Central memory CD8-positive, alpha-beta T cell (primary cell): Measurements from ENCODE around the gene ATXN1L.
"Not testable (repeated sequence)": the region's sequence is repeated elsewhere in the genome, so short reads cannot be mapped to it uniquely, and the experiment has no call there.

Experiments
- ATAC-seq: fragments of 150-1000 bp; cut with Tn5 transposase; replicated peaks from 2 replicates; pipeline ENCODE4 v1.10.0; 2022; ENCODE audit warnings: mild to moderate bottlenecking, moderate FRiP score, moderate number of reproducible peaks; ENCODE audit not compliant: poor library complexity, severe bottlenecking; ENCODE audit errors: extremely low read depth
- DNase-seq, 2 donors: peaks; one replicate each; pipeline ENCODE4 v3.0.0; 2021; ENCODE audit warnings: low spot score in 2 of 2
- H3K27ac Mint-ChIP-seq: one replicate; pipeline ENCODE4 v1.8.0; 2022; ENCODE audit warnings: low read depth, mild to moderate bottlenecking, moderate library complexity, mixed read lengths
- H3K27me3 Mint-ChIP-seq: one replicate; pipeline ENCODE4 v1.8.0; 2022; ENCODE audit warnings: mixed read lengths
- H3K36me3 Mint-ChIP-seq: one replicate; pipeline ENCODE4 v1.8.0; 2022; ENCODE audit warnings: mild to moderate bottlenecking, moderate library complexity, mixed read lengths; ENCODE audit not compliant: insufficient read depth
- H3K4me1 Mint-ChIP-seq: one replicate; pipeline ENCODE4 v1.8.0; 2022; ENCODE audit warnings: mixed read lengths
- H3K4me3 Mint-ChIP-seq: one replicate; pipeline ENCODE4 v1.8.0; 2022; ENCODE audit warnings: mild to moderate bottlenecking, moderate library complexity, mixed read lengths
- H3K9me3 Mint-ChIP-seq: one replicate; pipeline ENCODE4 v1.8.0; 2022; ENCODE audit warnings: mixed read lengths

The ATXN1L gene, protein sequence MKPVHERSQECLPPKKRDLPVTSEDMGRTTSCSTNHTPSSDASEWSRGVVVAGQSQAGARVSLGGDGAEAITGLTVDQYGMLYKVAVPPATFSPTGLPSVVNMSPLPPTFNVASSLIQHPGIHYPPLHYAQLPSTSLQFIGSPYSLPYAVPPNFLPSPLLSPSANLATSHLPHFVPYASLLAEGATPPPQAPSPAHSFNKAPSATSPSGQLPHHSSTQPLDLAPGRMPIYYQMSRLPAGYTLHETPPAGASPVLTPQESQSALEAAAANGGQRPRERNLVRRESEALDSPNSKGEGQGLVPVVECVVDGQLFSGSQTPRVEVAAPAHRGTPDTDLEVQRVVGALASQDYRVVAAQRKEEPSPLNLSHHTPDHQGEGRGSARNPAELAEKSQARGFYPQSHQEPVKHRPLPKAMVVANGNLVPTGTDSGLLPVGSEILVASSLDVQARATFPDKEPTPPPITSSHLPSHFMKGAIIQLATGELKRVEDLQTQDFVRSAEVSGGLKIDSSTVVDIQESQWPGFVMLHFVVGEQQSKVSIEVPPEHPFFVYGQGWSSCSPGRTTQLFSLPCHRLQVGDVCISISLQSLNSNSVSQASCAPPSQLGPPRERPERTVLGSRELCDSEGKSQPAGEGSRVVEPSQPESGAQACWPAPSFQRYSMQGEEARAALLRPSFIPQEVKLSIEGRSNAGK

DNA sequence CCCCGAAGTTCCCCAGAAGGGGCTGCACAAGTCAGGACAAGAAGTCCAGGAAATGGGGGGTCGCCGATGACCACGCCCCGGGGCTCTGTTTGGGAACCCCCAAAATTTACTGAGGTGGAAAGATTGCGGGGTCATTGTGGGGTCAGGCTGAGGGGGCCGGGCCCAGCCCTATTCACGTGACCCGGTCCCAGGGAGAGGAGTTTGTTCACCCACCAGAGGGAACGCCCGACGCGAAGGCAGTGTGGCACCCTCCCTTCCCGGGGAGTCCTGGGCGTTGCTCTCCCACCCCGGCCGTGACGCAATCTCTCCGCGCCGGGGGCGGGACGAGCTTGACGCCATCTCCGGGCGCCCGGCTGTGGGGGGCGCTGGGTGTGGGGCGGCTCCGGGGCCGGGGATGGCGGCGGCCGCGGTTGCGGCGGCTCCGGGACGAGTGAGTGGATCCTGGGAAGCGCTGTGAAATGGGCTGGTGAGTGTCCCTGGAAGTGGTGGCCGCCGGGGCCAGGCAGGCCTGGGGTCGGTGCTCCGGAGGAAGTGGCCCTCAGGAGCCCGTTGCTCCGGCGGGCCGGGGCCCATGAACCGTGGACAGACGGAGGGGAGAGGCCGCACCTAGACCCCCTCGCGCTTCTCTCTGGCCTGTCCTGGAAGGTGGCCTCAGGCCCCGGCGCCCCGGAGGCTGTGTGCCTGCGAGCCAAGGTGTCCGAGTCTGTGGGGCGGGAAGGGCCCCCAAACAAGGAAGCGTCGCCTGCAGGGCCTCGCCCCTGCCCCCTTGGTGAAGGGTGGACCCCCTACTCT, at the start of gene ATXN1L:
Gene ATXN1L (plus strand): TSS at position 338 of the 792 bp plus-strand sequence. CDS start 3,765 bp downstream, outside the sequence.
- Mint-ChIP-seq H3K27me3 (no peaks in the 10 kb centered on the region), H3K36me3 (peaks cover 35% of the 10 kb centered on the region), H3K9me3 (no peaks in the 10 kb centered on the region), H3K27ac (peak within 1 kb of the TSS; percentile 98), H3K4me1 (peaks cover 50% of the 10 kb centered on the region), H3K4me3 (peak within 1 kb of the TSS; percentile 96)
- peak; percentile 91 for ATAC-seq
- DNase-seq = peak; percentile 92 to 93

DNA sequence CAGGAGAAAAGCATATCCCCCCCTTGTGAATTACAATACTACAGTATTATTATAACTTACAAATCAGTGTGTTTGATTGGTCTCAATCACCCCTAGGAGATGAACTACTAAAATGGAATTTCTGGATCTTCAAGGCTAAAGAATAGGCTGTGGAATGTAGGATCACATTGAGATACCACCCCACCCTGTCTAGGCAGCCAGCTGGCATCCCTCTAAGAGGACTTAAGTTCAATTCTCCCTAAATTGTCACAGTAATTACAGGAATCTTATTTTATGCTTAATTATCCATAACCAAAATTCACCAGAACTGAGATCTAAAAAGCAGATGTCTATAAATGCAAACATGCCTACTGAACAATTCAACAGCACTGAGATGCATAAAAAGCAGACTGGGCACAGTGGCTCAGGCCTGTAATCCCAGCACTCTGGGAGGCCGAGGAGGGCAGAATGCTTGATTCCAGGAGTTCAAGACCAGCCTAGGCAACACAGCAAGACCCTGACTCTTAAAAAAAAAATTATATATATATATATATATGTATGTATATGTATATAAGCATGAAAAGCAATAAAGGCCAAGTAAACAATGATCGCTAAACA, 49.2 kb upstream of the ATXN1L start:
- no peak for ATAC-seq
- peaks cover 32% of the 10 kb centered on the region for H3K36me3 Mint-ChIP-seq
- H3K27me3 Mint-ChIP-seq = no peaks in the 10 kb centered on the region
- no peak overlapping the region for H3K4me3 Mint-ChIP-seq
- DNase-seq = no peak
- H3K27ac Mint-ChIP-seq = peak overlapping the region; percentile 65
- H3K9me3 Mint-ChIP-seq = no peaks in the 10 kb centered on the region
- peaks cover 42% of the 10 kb centered on the region for H3K4me1 Mint-ChIP-seq

DNA sequence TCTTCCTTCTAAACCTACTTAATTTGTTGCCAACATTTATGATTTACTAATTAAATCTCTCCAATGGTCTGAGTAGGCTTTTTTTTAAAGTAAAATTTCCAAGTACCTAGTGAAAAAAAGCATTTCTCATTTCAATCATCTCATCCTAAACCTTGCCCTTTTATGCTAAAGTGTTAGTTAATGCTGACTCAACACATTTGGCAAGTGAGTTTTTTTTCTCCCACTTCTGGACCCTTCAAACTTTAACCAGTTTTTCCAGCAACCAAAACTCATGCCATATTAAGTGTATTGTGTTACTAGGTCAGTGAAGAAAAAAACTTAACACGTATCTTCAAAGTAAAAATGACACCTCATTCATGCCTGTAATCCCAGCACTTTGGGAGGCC, 42.5 kb upstream of the ATXN1L start:
- DNase-seq (no peak), ATAC-seq (no peak)
- H3K9me3 Mint-ChIP-seq = no peaks in the 10 kb centered on the region
- peak overlapping the region; percentile 20 for H3K4me3 Mint-ChIP-seq
- H3K36me3 Mint-ChIP-seq = peaks cover 46% of the 10 kb centered on the region
- H3K4me1 Mint-ChIP-seq = peaks cover 23% of the 10 kb centered on the region
- no peaks in the 10 kb centered on the region for H3K27me3 Mint-ChIP-seq
- H3K27ac Mint-ChIP-seq = no peak overlapping the region

DNA sequence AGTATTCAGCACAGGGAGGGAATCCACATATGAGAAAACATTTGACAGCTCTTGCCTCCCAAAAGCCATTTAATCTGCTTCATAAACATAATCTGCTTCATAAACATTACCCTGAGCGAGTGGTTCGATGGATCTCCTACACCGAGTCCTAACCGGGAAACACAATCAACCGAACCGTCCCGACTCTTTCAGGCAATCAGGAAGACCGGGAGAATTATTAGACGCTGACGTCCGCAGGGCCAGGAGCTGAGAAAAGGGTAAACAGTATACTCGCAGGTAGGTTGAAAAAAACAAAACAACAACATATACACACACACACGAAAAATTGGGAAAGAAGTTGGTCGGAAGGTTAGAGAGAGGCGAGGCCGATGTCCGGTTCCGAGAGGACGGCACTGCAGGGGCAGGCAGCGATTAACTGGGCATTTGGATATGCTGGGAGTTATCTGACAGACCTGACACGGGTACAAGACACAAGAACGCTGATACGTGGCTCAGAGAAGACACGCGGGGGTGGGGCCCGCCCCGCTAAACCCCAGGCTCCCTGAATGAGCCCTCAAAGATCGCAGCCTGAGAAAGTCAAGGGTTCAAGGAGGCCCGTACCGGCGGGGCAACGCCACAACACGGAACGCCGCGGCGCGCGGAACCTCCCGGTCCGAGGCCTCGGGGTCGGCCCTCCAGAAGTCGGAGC, 37.7 kb upstream of the ATXN1L start:
- Mint-ChIP-seq H3K9me3 (no peaks in the 10 kb centered on the region), H3K4me1 (peaks cover 16% of the 10 kb centered on the region), H3K36me3 (peaks cover 34% of the 10 kb centered on the region), H3K27me3 (no peaks in the 10 kb centered on the region), H3K4me3 (peak overlapping the region; percentile 96), H3K27ac (peak overlapping the region; percentile 96)
- DNase-seq = no peak
- peak; percentile 34 for ATAC-seq

DNA sequence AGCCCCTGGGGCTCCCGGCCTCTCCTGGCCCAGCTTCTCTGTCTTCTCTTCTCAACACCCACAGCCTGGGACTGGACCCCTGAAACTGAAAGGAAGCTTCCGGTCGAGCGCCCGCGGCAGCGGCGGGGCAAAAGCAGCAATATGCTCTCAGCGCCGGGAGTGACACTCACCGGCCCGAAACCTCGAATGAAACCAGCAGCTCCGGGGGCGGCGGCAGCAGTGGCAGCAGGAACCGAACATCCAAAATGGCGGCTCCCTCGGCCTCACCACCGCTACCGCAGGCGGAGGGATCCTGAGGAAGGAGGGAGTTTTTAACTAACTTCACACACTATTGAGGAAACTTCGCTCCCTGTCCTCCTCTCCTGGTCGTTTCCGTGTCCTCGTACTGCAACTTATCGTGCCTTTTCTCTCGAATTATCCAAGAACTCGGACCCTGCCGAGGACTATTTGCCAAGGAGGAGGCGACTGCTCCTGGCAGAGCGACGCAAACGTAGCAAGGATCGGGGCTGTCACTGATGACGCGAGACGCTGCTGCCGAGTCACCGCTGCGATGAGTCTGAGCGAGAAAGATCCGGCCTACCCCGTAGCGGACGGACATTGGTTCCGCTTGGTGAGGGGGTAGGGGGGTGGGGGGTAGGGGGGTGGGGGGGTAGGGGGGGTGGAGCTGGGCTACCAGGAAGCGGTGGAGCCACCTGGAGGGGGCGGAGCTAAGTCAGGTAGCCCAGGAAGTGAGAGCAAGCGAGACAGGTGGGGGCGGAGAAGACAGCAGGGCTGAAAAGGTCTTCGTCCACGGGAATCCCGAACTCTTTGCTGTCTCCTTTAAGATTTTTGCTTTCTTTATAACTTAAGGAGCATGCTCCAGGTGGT, 37.0 kb upstream of the ATXN1L start, which contains the start of gene AP1G1:
Gene AP1G1 (minus strand): TSS at position 242 of the 867 bp plus-strand sequence. CDS start 19,355 bp downstream, outside the sequence.
- peaks cover 10% of the 10 kb centered on the region for H3K4me1 Mint-ChIP-seq
- no peaks in the 10 kb centered on the region for H3K9me3 Mint-ChIP-seq
- H3K27me3 Mint-ChIP-seq = no peaks in the 10 kb centered on the region

DNA sequence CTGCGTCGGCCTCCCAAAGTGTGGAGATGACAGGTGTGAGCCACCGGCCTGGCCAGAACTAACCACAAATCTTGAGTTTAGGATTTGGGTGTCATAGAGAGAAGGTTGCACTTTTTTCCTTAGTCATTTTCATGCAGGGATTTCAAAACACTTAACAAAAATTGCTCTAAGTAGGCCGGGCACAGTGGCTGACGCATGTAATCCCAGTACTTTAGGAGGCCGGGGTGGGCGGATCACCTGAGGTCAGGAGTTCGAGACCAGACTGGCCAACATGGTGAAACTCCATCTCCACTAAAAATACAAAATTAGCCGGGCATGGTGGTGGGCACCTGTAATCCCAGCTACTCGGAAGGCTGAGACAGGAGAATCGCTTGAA, 35.6 kb upstream of the ATXN1L start:
- Mint-ChIP-seq H3K4me1 (peaks cover 10% of the 10 kb centered on the region), H3K36me3 (peaks cover 21% of the 10 kb centered on the region), H3K27ac (peak overlapping the region; percentile 96)
- not testable (repeated sequence) for ATAC-seq, DNase-seq, H3K4me3 Mint-ChIP-seq, H3K9me3 Mint-ChIP-seq, H3K27me3 Mint-ChIP-seq

More for the DNA sequence above, 37.0 kb upstream of the ATXN1L start, which contains the start of gene AP1G1:
- ATAC-seq (peak; percentile 93), DNase-seq (peak; percentile 83 to 92)
- Mint-ChIP-seq H3K27ac (peak within 1 kb of the TSS; percentile 96), H3K4me3 (peak within 1 kb of the TSS; percentile 96), H3K36me3 (peaks cover 28% of the 10 kb centered on the region)

DNA sequence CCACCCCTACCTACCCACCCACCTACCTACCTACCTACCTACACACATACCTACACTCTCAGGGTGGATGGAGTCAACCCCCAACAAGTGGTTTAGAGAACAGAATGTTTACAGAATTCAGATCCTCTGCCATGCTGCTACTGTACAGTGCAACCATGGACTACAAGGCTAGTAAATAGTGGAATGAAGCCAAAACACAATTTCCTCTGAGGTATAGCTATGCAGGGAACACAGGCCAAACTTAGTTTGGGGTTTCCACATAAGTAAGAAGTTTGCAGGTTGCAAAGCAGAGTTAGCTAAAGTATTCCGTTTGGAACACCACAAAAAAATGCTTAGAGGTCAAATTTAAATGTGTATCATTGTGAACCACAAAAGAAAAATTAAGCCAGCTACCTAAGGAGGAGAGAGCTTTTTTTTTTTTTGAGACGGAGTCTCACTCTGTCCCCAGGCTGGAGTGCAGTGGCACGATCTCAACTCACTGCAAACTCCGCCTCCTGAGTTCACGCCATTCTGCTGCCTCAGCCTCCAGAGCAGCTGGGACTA, 34.4 kb upstream of the ATXN1L start:
- H3K9me3 Mint-ChIP-seq = no peaks in the 10 kb centered on the region
- H3K36me3 Mint-ChIP-seq = peaks cover 19% of the 10 kb centered on the region
- no peak for DNase-seq
- ATAC-seq = no peak
- no peak overlapping the region for H3K27ac Mint-ChIP-seq
- peaks cover 10% of the 10 kb centered on the region for H3K4me1 Mint-ChIP-seq
- no peaks in the 10 kb centered on the region for H3K27me3 Mint-ChIP-seq
- H3K4me3 Mint-ChIP-seq = no peak overlapping the region

DNA sequence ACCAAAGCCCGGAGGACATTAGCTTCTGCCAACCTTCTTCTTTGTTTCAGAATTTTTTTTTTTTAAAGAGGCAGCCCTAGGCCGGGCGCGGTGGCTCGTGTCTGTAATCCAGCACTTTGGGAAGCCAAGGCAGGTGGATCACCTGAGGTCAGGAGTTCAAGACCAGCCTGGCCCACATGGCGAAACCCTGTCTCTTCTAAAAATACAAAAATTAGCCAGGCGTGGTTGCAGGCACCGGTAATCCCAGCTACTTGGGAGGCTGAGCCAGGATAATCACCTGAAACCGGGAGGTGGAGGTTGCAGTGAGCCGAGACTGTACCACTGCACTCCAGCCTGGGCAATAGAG, 28.6 kb upstream of the ATXN1L start:
- not testable (repeated sequence) for H3K27ac Mint-ChIP-seq, H3K27me3 Mint-ChIP-seq, H3K36me3 Mint-ChIP-seq, ATAC-seq, H3K9me3 Mint-ChIP-seq, DNase-seq, H3K4me3 Mint-ChIP-seq, H3K4me1 Mint-ChIP-seq

DNA sequence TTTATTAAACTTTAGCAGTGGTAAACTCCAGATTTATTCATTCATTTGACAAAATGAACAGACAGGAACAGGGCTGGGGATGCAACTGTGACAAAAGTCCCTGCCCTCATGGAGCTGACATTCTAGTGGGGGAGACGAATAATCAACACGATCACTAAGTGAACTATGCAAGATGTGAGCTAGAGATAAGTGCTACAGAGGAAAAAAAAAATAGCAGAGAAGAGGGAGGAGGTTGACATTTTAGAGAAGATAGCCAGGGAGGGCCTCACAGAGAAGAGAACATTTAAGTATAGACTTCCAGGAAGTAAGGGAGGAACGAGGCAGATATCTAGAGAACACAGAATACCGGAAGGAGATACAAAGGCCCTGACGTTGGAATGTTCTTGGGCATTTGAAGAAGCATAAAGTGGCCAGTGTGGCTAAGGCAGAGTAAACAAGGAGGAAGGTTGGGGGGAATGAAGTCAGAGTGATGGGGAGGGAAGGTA, 19.2 kb upstream of the ATXN1L start:
- Mint-ChIP-seq H3K4me3 (no peak overlapping the region), H3K27ac (no peak overlapping the region), H3K27me3 (no peaks in the 10 kb centered on the region), H3K9me3 (no peaks in the 10 kb centered on the region), H3K36me3 (peaks cover 2% of the 10 kb centered on the region), H3K4me1 (no peaks in the 10 kb centered on the region)
- no peak for DNase-seq
- ATAC-seq = no peak

DNA sequence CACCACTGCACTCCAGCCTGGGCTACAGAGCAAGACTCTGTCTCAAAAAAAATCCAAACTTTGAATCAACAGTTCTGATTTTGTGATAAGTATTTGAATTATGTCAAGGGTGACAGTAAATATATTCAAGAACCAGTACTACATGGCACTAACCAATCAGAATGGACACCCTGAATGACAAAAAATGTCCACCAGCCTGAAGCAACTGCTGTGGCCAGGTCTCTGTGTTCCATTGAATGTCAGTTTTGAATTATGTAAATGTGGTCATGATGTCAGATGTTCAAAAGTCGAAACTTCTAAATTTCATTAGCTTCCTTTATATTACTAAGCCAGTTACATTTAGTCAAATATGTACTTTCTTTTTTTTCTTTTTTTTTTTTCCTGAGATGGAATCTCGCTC, 15.4 kb upstream of the ATXN1L start:
- ATAC-seq (no peak), DNase-seq (no peak)
- no peaks in the 10 kb centered on the region for H3K9me3 Mint-ChIP-seq
- H3K27me3 Mint-ChIP-seq = no peaks in the 10 kb centered on the region
- no peak overlapping the region for H3K4me3 Mint-ChIP-seq
- H3K27ac Mint-ChIP-seq = no peak overlapping the region
- H3K36me3 Mint-ChIP-seq = peaks cover 2% of the 10 kb centered on the region
- H3K4me1 Mint-ChIP-seq = no peaks in the 10 kb centered on the region

DNA sequence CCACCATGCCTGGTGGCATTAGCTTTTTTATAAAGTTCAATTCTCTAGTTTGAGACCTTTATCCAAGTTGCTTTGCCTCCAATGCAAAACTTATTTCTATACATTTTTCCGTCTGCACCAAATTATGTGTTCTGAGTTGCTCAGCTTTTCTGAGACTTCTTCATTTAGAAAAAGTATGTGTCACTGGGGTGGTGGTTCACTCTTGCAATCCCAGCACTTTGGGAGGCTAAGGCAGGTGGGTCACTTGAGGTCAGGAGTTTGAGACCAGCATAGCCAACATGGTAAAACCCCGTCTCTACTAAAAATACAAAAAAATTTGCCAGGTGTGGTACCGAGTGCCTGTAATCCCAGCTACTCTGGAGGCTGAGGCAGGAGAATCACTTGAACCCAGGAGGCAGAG, 14.1 kb upstream of the ATXN1L start:
- not testable (repeated sequence) for H3K4me1 Mint-ChIP-seq, H3K9me3 Mint-ChIP-seq, H3K27me3 Mint-ChIP-seq, H3K36me3 Mint-ChIP-seq, H3K4me3 Mint-ChIP-seq, ATAC-seq, DNase-seq
- peak overlapping the region; percentile 74 for H3K27ac Mint-ChIP-seq
